Lung (tissue), 12 donors: ENCODE data around the gene SMC4. TPM values are rescaled to one million over a fixed set of nuclear protein-coding genes. Genes with fewer than 3 reads are reported as not detected.

Experiments
- ATAC-seq: fragments of 200-7000 bp; cut with Tn5 transposase; one replicate; pipeline ENCODE4 v1.9.1; 2020; ENCODE audit warnings: moderate number of reproducible peaks; ENCODE audit not compliant: insufficient read depth, low FRiP score
- DNase-seq, 3 donors: peaks; one replicate each; pipeline ENCODE4 v3.0.0-alpha.2; 2013 to 2017
- H3K27ac ChIP-seq, 2 donors: one replicate each; pipeline ENCODE4 v1.5.1; 2013; ENCODE audit warnings: mild to moderate bottlenecking in 2 of 2, moderate library complexity in 2 of 2, control low read depth in 1 of 2, inconsistent platforms in 1 of 2, low read depth in 1 of 2, low read length in 1 of 2
- H3K27me3 ChIP-seq, 3 donors: one replicate each; pipeline ENCODE4 v1.5.1; 2013; ENCODE audit warnings: low read length in 2 of 3; ENCODE audit not compliant: control insufficient read depth in 3 of 3, insufficient read depth in 3 of 3
- H3K36me3 ChIP-seq, 4 donors: one replicate each; pipeline ENCODE4 v1.5.1; 2013; ENCODE audit warnings: low read length in 4 of 4, mild to moderate bottlenecking in 1 of 4, moderate library complexity in 1 of 4; ENCODE audit not compliant: control insufficient read depth in 4 of 4, insufficient read depth in 4 of 4
- H3K4me1 ChIP-seq, 5 donors: one replicate each; pipeline ENCODE4 v1.5.1; 2013; ENCODE audit warnings: low read length in 5 of 5, mild to moderate bottlenecking in 2 of 5, moderate library complexity in 1 of 5; ENCODE audit not compliant: control insufficient read depth in 5 of 5, insufficient read depth in 5 of 5
- H3K4me3 ChIP-seq: one replicate; pipeline ENCODE4 v1.5.1; 2013; ENCODE audit warnings: mild to moderate bottlenecking, control low read depth, moderate library complexity
- H3K9ac ChIP-seq, 2 donors: one replicate each; pipeline ENCODE4 v1.5.1; 2013; ENCODE audit warnings: low read length in 2 of 2, control low read depth in 1 of 2; ENCODE audit not compliant: insufficient read depth in 1 of 2
- H3K9me3 ChIP-seq, 4 donors: one replicate each; pipeline ENCODE4 v1.5.1; 2013; ENCODE audit warnings: low read length in 3 of 4, mild to moderate bottlenecking in 1 of 4, moderate library complexity in 1 of 4; ENCODE audit not compliant: control insufficient read depth in 4 of 4, insufficient read depth in 3 of 4
- WGBS, 2 donors: extraction: QIAGEN DNeasy Blood & Tissue Kit; methylation state at CpG; one replicate each; pipeline ENCODE4 v1.1.7; 2013; 5-methylcytosine and 5-hydroxymethylcytosine counted together
- polyA plus RNA-seq, 2 donors: library from polyadenylated mRNA; stranded (reverse); fragments of 200-250 nt; gene quantifications; one replicate each; pipeline ENCODE4 v1.2.1, GENCODE V29; 2013
- total RNA-seq, 2 donors: library from RNA; depleted of rRNA in 1 of 2; stranded (reverse); fragments of >200 nt in 1 of 2; gene quantifications; one replicate each; pipeline ENCODE4 v1.2.1, GENCODE V29; 2014 to 2021
- TF ChIP-seq, protein P1 (sequence below): IDR thresholded peaks from 2 replicates; pipeline ENCODE4 v1.5.1; 2012; ENCODE audit warnings: mild to moderate bottlenecking; ENCODE audit errors: control extremely low read depth, extremely low read depth
- donor health status: control.
- donor health status: control.
- donor health status: Bipolar disorder and iron deficiency.
- donor health status: healthy.
- donor health status: DM: yes; HTN: yes; CAD: no.

The SMC4 gene
- total and polyA plus RNA-seq, 4 donors, result 13.0 to 258 (median 56.3) TPM

- no peaks in the 10 kb centered on the region for H3K27me3 ChIP-seq
- no peaks in the 10 kb centered on the region for H3K9me3 ChIP-seq
- no peak overlapping the region for H3K9ac ChIP-seq
- H3K36me3 ChIP-seq, result peaks cover 5 to 45% (median 13%) of the 10 kb centered on the region in 4 donors
- ATAC-seq (no peak), DNase-seq (no peak)
- 78 to 83% methylated on average over 3 of the region's 3 CpGs for WGBS, 2 donors
- H3K4me1 ChIP-seq, result no peaks in the 10 kb centered on the region
- no peak overlapping the region for H3K27ac ChIP-seq
- TF ChIP-seq, protein P1, sequence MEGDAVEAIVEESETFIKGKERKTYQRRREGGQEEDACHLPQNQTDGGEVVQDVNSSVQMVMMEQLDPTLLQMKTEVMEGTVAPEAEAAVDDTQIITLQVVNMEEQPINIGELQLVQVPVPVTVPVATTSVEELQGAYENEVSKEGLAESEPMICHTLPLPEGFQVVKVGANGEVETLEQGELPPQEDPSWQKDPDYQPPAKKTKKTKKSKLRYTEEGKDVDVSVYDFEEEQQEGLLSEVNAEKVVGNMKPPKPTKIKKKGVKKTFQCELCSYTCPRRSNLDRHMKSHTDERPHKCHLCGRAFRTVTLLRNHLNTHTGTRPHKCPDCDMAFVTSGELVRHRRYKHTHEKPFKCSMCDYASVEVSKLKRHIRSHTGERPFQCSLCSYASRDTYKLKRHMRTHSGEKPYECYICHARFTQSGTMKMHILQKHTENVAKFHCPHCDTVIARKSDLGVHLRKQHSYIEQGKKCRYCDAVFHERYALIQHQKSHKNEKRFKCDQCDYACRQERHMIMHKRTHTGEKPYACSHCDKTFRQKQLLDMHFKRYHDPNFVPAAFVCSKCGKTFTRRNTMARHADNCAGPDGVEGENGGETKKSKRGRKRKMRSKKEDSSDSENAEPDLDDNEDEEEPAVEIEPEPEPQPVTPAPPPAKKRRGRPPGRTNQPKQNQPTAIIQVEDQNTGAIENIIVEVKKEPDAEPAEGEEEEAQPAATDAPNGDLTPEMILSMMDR, result no peak
- no peak overlapping the region for H3K4me3 ChIP-seq
Observed at GRCh38 chr3:160417311-160417710, 17.9 kb downstream of the SMC4 start.

- no peak overlapping the region for H3K27ac ChIP-seq
- H3K36me3 ChIP-seq, result peaks cover 10 to 62% (median 44%) of the 10 kb centered on the region in 4 donors
- 90 to 93% methylated on average over 11 of the region's 11 CpGs for WGBS, 2 donors
- no peak overlapping the region for H3K9ac ChIP-seq
- ATAC-seq (no peak), DNase-seq (no peak)
- no peaks in the 10 kb centered on the region for H3K9me3 ChIP-seq
- H3K4me3 ChIP-seq, result no peak overlapping the region
- no peaks in the 10 kb centered on the region for H3K4me1 ChIP-seq
- H3K27me3 ChIP-seq, result no peaks in the 10 kb centered on the region
- TF ChIP-seq, protein P1, result no peak
Observed at GRCh38 chr3:160427832-160428424, 28.5 kb downstream of the SMC4 start.

- H3K9me3 ChIP-seq, result no peaks in the 10 kb centered on the region
- H3K4me1 ChIP-seq, result no peaks in the 10 kb centered on the region
- no peak overlapping the region for H3K4me3 ChIP-seq
- no peak overlapping the region for H3K27ac ChIP-seq
- TF ChIP-seq, protein P1, result no peak
- no peak for DNase-seq
- ATAC-seq, result no peak
- no peak overlapping the region for H3K9ac ChIP-seq
- H3K36me3 ChIP-seq, result peaks cover 3 to 56% (median 16%) of the 10 kb centered on the region in 4 donors
- H3K27me3 ChIP-seq, result no peaks in the 10 kb centered on the region
- 70 to 75% methylated on average over 2 of the region's 2 CpGs for WGBS, 2 donors
Observed at GRCh38 chr3:160434071-160434470, 34.6 kb downstream of the SMC4 start.

- Histone ChIP-seq H3K9ac (no peak overlapping the region), H3K27me3 (no peaks in the 10 kb centered on the region), H3K9me3 (no peaks in the 10 kb centered on the region), H3K4me3 (no peak overlapping the region), H3K27ac (no peak overlapping the region), H3K36me3 (peaks cover 3 to 53% (median 13%) of the 10 kb centered on the region in 4 donors), H3K4me1 (no peaks in the 10 kb centered on the region)
- ATAC-seq, result no peak
- DNase-seq, result no peak
- WGBS, 2 donors, result 85 to 88% methylated on average over 2 of the region's 2 CpGs
- TF ChIP-seq, protein P1, result no peak
Observed at GRCh38 chr3:160435095-160435494, 35.6 kb downstream of the SMC4 start.
